Ishikawa (cell line): Measurements from ENCODE around the gene COL23A1.

Experiments used
- CEBPB ChIP-seq: IDR thresholded peaks from 2 replicates; pipeline ENCODE4 v1.6.1; 2012
- CREB1 ChIP-seq: IDR thresholded peaks from 2 replicates; pipeline ENCODE4 v1.6.1; 2012; ENCODE audit warnings: low read depth
- EGR1 ChIP-seq: IDR thresholded peaks from 2 replicates; pipeline ENCODE4 v1.6.1; 2012
- EP300 ChIP-seq: IDR thresholded peaks from 2 replicates; pipeline ENCODE4 v1.6.1; 2012; ENCODE audit warnings: borderline replicate concordance
- FOXM1 ChIP-seq: IDR thresholded peaks from 2 replicates; pipeline ENCODE4 v1.6.1; 2012; ENCODE audit warnings: low read depth, borderline replicate concordance
- NFIC ChIP-seq: IDR thresholded peaks from 2 replicates; pipeline ENCODE4 v1.6.1; 2012
- RAD21 ChIP-seq: IDR thresholded peaks from 2 replicates; pipeline ENCODE4 v1.6.1; 2012; ENCODE audit warnings: low read depth
- TAF1 ChIP-seq: IDR thresholded peaks from 2 replicates; pipeline ENCODE4 v1.6.1; 2012; ENCODE audit warnings: low read depth, mild to moderate bottlenecking
- TCF12 ChIP-seq: IDR thresholded peaks from 2 replicates; pipeline ENCODE4 v1.6.1; 2012; ENCODE audit warnings: low read depth
- TEAD4 ChIP-seq: IDR thresholded peaks from 2 replicates; pipeline ENCODE4 v1.6.1; 2012
- YY1 ChIP-seq: IDR thresholded peaks from 2 replicates; pipeline ENCODE4 v1.6.1; 2012; ENCODE audit warnings: low read depth
- ZBTB7A ChIP-seq: IDR thresholded peaks from 2 replicates; pipeline ENCODE4 v1.6.1; 2012; ENCODE audit warnings: low read depth
- TF ChIP-seq, protein P1 (sequence below): IDR thresholded peaks from 2 replicates; pipeline ENCODE4 v1.6.1; 2012
- TF ChIP-seq, protein P2 (sequence below): IDR thresholded peaks from 2 replicates; pipeline ENCODE4 v1.6.1; 2012
- TF ChIP-seq, protein P3 (sequence below): IDR thresholded peaks from 2 replicates; pipeline ENCODE4 v1.6.1; 2012; ENCODE audit warnings: low read depth, mild to moderate bottlenecking

The COL23A1 gene

DNA sequence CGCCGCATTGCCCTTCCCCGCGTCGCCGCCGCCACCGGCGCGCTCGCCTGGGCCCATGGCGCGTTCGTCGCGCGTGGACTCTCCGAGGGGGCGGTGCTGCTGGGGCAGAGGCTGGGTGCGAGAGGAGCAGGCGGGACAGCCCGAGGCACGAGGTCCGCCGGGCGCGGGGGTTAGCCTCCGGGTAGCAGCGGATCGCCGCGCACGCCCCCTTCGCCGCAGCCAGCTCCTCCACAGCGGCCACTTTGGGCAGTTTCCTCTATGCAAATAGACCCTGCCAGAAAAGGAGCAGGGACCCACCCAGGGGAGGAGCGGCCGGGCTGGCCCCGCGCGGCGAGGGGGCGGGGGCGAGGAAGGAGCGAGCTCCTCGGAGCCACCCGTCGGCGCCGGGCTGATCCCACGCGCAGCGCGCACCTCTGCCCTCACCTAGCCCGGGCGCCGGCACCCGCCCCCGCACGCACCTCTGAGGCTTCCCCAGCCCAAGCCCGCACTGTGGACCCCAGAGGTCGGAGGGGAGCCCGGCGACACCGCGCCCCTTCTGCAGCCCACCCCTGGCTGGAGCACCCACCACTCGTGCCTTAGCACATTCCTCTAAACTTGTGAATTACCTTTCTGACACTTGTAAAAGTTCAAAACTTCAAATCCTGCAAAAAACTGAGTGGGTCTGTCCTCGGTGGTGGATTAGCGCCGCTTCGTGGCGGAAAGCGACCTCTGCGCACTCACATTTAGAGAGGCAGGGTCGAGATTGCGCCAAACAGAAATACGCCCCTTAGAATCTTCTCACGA, at the start of gene COL23A1:
Gene COL23A1 (minus strand): TSS at position 253 of the 783 bp plus-strand sequence.
- TF ChIP-seq CEBPB (no peak), EGR1 (peak; percentile 76), TAF1 (no peak), ZBTB7A (no peak; the same call in 1 of the 2 replicates), RAD21 (peak; percentile 72)
- TF ChIP-seq, protein P1, sequence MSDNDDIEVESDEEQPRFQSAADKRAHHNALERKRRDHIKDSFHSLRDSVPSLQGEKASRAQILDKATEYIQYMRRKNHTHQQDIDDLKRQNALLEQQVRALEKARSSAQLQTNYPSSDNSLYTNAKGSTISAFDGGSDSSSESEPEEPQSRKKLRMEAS, result peak; percentile 90

DNA sequence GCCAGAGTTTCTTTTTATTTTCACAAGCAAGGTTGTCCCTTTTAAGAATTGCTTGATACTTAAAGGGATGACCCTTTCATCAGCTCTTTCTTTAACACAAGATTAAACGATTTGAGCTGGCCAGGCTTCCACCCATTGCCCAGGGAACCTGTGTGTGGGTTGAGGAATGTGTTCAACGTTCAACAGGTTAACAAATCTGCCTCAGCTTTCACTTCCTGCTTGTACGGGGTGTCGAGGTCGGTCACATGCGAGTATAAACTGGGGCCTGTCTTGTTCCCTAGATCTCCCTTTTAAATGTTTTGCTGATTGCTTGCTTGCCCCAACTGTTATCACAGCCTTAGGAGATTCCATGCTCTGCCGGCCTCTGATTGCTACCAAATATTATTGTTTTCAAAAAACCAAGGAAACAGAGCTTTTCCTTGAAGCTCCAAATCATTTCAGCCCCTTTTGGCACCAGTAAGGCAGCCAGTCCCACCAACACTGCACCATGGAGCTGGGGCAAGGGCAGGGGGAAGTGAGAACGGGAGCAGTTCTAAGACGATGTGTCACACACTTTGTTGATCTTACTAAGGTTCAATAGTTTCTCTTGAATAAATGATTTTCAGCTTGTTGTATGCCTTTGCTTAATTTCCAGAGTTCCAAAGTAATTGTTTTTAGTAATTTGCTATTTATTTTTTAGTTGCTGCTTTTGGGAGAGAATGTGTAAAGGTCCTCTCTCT, 47.3 kb upstream of the COL23A1 start:
- TF ChIP-seq, protein P2, sequence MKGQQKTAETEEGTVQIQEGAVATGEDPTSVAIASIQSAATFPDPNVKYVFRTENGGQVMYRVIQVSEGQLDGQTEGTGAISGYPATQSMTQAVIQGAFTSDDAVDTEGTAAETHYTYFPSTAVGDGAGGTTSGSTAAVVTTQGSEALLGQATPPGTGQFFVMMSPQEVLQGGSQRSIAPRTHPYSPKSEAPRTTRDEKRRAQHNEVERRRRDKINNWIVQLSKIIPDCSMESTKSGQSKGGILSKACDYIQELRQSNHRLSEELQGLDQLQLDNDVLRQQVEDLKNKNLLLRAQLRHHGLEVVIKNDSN, result no peak
- TF ChIP-seq TEAD4, result no peak
- TF ChIP-seq TAF1, result no peak
- no peak for TF ChIP-seq EP300
- no peak for TF ChIP-seq EGR1
- no peak for TF ChIP-seq FOXM1
- TF ChIP-seq CREB1, result no peak
- no peak for TF ChIP-seq ZBTB7A
- TF ChIP-seq, protein P3, sequence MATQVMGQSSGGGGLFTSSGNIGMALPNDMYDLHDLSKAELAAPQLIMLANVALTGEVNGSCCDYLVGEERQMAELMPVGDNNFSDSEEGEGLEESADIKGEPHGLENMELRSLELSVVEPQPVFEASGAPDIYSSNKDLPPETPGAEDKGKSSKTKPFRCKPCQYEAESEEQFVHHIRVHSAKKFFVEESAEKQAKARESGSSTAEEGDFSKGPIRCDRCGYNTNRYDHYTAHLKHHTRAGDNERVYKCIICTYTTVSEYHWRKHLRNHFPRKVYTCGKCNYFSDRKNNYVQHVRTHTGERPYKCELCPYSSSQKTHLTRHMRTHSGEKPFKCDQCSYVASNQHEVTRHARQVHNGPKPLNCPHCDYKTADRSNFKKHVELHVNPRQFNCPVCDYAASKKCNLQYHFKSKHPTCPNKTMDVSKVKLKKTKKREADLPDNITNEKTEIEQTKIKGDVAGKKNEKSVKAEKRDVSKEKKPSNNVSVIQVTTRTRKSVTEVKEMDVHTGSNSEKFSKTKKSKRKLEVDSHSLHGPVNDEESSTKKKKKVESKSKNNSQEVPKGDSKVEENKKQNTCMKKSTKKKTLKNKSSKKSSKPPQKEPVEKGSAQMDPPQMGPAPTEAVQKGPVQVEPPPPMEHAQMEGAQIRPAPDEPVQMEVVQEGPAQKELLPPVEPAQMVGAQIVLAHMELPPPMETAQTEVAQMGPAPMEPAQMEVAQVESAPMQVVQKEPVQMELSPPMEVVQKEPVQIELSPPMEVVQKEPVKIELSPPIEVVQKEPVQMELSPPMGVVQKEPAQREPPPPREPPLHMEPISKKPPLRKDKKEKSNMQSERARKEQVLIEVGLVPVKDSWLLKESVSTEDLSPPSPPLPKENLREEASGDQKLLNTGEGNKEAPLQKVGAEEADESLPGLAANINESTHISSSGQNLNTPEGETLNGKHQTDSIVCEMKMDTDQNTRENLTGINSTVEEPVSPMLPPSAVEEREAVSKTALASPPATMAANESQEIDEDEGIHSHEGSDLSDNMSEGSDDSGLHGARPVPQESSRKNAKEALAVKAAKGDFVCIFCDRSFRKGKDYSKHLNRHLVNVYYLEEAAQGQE, result no peak
- no peak for TF ChIP-seq RAD21
- TF ChIP-seq YY1, result no peak
- no peak for TF ChIP-seq TCF12
- no peak for TF ChIP-seq NFIC
- TF ChIP-seq CEBPB, result no peak

DNA sequence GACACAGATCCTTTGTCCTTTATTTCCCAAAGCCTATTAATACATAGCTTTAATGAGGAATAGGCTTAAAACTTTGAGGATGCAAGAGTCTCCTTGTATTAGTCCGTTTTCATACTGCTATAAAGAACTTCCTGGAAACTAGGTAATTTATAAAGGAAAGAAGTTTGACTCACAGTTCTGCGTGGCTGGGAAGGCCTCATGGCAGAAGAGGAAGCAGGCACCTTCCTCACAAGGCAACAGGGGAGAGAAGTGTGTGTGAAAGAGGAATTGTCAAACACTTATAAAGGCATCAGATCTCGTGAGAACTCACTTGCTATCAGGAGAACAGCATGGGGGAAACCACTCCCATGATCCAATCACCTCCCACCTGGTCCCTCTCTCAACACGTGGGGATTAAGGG, 42.1 kb upstream of the COL23A1 start:
- TF ChIP-seq, protein P3, result no peak
- TF ChIP-seq TCF12 (no peak), CEBPB (no peak), EP300 (no peak), TAF1 (no peak)

DNA sequence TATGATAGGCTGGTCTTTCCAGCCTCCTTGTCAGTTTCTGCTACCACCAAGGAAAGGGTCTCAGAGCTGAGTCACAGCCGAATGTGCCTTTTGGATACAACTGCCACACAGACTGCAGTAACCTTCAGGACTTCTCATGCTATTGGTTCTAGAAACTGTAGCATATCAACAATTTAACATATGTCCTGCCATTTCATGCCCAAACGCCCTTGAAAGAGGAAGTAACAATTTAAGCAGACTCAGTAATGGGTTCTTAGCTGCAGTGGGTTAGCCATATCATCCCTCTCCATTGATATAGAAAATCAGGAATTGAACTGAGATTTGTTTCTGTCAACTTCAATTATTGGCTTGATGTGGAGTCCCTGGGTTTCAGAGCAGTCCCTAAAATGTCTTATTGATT, 40.8 kb upstream of the COL23A1 start:
- TF ChIP-seq TAF1, result no peak
- TF ChIP-seq RAD21, result no peak
- TF ChIP-seq TCF12, result no peak
- TF ChIP-seq EP300, result no peak
- no peak for TF ChIP-seq TEAD4
- no peak for TF ChIP-seq CEBPB
- no peak for TF ChIP-seq FOXM1
- TF ChIP-seq, protein P3, result no peak

DNA sequence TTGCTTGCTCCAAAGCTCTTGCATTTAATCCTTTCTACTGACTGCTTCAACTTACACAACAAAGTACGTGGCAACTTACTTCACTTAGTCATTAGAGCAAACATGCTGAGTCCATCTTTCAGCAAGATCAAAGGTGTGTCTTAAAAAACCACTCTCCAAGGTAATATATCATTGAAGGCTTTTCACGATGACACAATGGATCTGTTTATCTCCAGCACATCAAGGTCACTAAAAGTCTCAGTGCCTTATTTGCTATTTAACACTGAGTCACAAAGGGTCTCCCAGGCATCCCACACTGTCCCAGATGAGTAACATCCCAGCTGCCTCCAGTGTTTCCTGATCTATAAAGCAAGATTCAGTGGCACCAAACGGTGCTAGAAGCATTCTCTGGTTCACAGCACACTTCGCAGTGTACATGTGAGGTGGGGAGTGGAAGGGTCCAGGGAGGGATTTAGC, 40.3 kb upstream of the COL23A1 start:
- no peak for TF ChIP-seq TEAD4
- no peak for TF ChIP-seq TCF12
- no peak for TF ChIP-seq TAF1
- no peak for TF ChIP-seq EP300
- no peak for TF ChIP-seq ZBTB7A
- no peak for TF ChIP-seq FOXM1
